ENCODE results near the gene GPER1.

DNA sequence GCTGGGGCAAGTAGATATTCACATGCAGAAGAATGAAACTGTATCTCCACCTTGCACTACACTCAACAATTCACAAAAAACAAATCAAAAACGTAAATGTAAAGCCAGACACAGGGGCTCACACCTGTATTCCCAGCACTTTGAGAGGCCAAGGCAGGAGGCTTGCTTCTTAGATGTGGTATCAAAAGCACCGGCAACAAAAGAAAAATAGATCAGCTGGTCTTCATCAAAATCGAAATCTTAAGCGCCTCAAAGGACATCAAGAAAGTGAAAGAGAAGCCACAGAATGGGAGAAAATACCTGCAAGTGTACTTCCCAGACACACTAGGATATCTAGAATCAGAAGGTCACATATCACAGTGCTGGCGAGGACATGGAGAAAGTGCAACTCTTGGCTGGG lies 31.3 kb downstream of the GPER1 start:
- TF ChIP-seq, protein P1, sequence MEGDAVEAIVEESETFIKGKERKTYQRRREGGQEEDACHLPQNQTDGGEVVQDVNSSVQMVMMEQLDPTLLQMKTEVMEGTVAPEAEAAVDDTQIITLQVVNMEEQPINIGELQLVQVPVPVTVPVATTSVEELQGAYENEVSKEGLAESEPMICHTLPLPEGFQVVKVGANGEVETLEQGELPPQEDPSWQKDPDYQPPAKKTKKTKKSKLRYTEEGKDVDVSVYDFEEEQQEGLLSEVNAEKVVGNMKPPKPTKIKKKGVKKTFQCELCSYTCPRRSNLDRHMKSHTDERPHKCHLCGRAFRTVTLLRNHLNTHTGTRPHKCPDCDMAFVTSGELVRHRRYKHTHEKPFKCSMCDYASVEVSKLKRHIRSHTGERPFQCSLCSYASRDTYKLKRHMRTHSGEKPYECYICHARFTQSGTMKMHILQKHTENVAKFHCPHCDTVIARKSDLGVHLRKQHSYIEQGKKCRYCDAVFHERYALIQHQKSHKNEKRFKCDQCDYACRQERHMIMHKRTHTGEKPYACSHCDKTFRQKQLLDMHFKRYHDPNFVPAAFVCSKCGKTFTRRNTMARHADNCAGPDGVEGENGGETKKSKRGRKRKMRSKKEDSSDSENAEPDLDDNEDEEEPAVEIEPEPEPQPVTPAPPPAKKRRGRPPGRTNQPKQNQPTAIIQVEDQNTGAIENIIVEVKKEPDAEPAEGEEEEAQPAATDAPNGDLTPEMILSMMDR (IDR thresholded peaks at IDR 0.05): no peak
- no peak for TF ChIP-seq POLR2A (IDR thresholded peaks at IDR 0.05)

Measured in adrenal gland (tissue), 5 donors.